ENCODE results near the gene INPP5A. TPM values are rescaled to one million over a fixed set of nuclear protein-coding genes. Genes with fewer than 3 reads are reported as not detected.

The INPP5A gene
- total RNA-seq, 4 donors from 2014 or later = 34.8 to 80.8 (median 52.8) TPM

GRCh38 chr10:132535065-132535651, 2.4 kb upstream of the INPP5A start:
- no peak overlapping the region for H3K4me3 ChIP-seq
- peaks cover 3 to 35% (median 33%) of the 10 kb centered on the region in 4 donors for H3K4me1 ChIP-seq
- in situ Hi-C loops (cut with MboI; ENCODE audit: low pct_ligation_motif_present in 1 of 4, low pct_unique_long_range_greater_than_20kb in 1 of 4, low sequenced_read_pairs in 3 of 4) = loop anchor here in 3 of 4 donors (10.0 to 25.0 kb wide), 4 partner anchors 80 to 148 kb away; partner anchors contain the start of gene PWWP2B (in 2 of the 3)
- H3K36me3 ChIP-seq = no peaks in the 10 kb centered on the region
- DNase-seq = no peak
- peaks cover 0 to 3% of the 10 kb centered on the region in 2 donors for H3K9me3 ChIP-seq
- 89 to 90% methylated on average over 16 to 18 of the region's 18 CpGs for WGBS, 2 donors (ENCODE audit: low coverage in 1 of 2)
- H3K27ac ChIP-seq = no peak overlapping the region
- H3K27me3 ChIP-seq = no peaks in the 10 kb centered on the region
- no peak for TF ChIP-seq CTCF (IDR thresholded peaks at IDR 0.05)
- TF ChIP-seq POLR2AphosphoS5 (IDR thresholded peaks at IDR 0.05) = no peak
- TF ChIP-seq POLR2A (IDR thresholded peaks at IDR 0.05) = no peak
- no peak for TF ChIP-seq EP300 (IDR thresholded peaks at IDR 0.05; ENCODE audit: low read depth)
- intact Hi-C loops (cut with DNase I; ENCODE audit: low total_unique reads) = loop anchor here (5.0 kb wide), 2 partner anchors 68 to 97 kb away; no protein-coding TSS in a partner anchor

DNA sequence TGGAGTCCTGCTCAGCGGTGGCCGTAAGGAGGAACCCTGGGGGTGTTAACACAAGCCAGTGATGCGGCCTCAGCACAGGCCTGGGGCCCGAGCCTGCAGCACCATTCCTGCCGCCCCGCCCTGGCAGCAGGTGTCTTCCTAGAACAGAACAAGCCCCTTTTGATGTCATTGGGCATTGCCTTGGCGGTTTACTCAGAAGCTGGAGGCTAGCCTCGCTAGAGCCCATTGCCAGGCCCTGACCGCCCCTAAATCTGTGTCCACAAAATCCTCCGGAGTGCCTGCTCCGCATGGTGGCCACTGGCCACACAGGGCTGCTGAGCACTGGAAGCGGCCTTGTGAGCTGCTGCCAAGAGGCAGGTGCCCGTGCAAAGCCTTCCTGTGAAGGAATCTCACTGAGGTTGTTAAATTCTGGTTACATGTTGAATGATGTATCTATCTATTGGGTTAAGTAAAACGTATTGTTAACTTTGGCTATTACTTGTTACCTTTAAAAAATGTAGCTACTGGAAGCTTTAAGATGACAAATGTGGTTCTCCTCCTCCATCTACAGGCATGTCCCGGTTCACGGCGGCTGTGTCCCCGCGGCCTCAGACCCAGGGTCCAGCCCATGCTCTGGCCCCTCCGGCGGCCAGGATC, 1.2 kb upstream of the INPP5A start:
- TF ChIP-seq POLR2A (IDR thresholded peaks at IDR 0.05) (no peak), POLR2AphosphoS5 (IDR thresholded peaks at IDR 0.05) (peak in 1 of 3 donors; percentile 4), EP300 (IDR thresholded peaks at IDR 0.05; ENCODE audit: low read depth) (no peak), CTCF (IDR thresholded peaks at IDR 0.05) (no peak)
- Histone ChIP-seq H3K4me3 (peak overlapping the region; percentile 53 to 69 (median 64)), H3K27me3 (no peaks in the 10 kb centered on the region), H3K36me3 (no peaks in the 10 kb centered on the region), H3K9me3 (no peaks in the 10 kb centered on the region), H3K27ac (peak overlapping the region; percentile 87 to 95 (median 92)), H3K4me1 (peaks cover 8 to 46% (median 42%) of the 10 kb centered on the region in 4 donors)
- 0 to 37% methylated on average over 1 to 19 of the region's 21 CpGs for WGBS, 2 donors (ENCODE audit: low coverage in 1 of 2)
- peak; percentile 55 for DNase-seq
- intact Hi-C loops (cut with DNase I; ENCODE audit: low total_unique reads) (loop anchor here (5.0 kb wide), 2 partner anchors 69 to 96 kb away; no protein-coding TSS in a partner anchor), in situ Hi-C loops (cut with MboI; ENCODE audit: low pct_ligation_motif_present in 1 of 4, low pct_unique_long_range_greater_than_20kb in 1 of 4, low sequenced_read_pairs in 3 of 4) (loop anchor here in 3 of 4 donors (10.0 to 25.0 kb wide), 4 partner anchors 82 to 149 kb away; partner anchors contain the start of gene PWWP2B (in 2 of the 3))

- peak; percentile 100 for DNase-seq
- WGBS, 2 donors (ENCODE audit: low coverage in 1 of 2) = 0% methylated on average over 40 of the region's 102 CpGs; no CpG with 5 or more reads in 1 of the 2 donors
- intact Hi-C loops (cut with DNase I; ENCODE audit: low total_unique reads) (loop anchor here (5.0 kb wide), 2 partner anchors 70 to 95 kb away; no protein-coding TSS in a partner anchor), in situ Hi-C loops (cut with MboI; ENCODE audit: low pct_ligation_motif_present in 1 of 4, low pct_unique_long_range_greater_than_20kb in 1 of 4, low sequenced_read_pairs in 3 of 4) (loop anchor here in 3 of 4 donors (10.0 to 25.0 kb wide), 4 partner anchors 82 to 150 kb away; partner anchors contain the start of gene PWWP2B (in 2 of the 3))
- Histone ChIP-seq H3K4me3 (peak overlapping the region; percentile 53 to 69 (median 64)), H3K27ac (peak overlapping the region; percentile 87 to 95 (median 92)), H3K36me3 (no peaks in the 10 kb centered on the region), H3K4me1 (peaks cover 11 to 53% (median 47%) of the 10 kb centered on the region in 4 donors), H3K9me3 (no peaks in the 10 kb centered on the region), H3K27me3 (no peaks in the 10 kb centered on the region)
- TF ChIP-seq EP300 (IDR thresholded peaks at IDR 0.05; ENCODE audit: low read depth) = no peak
- peak; percentile 61 to 83 (median 79) for TF ChIP-seq POLR2AphosphoS5 (IDR thresholded peaks at IDR 0.05)
- TF ChIP-seq CTCF (IDR thresholded peaks at IDR 0.05) = peak in 2 of 5 experiments; percentile 19 to 20
- TF ChIP-seq POLR2A (IDR thresholded peaks at IDR 0.05) = peak; percentile 41
Observed at GRCh38 chr10:132536877-132537683, 507 bp upstream of the INPP5A start.

All from transverse colon (tissue), 4 donors.